ENCODE results near the gene TBL1X. TPM values are rescaled to one million over a fixed set of nuclear protein-coding genes. Genes with fewer than 3 reads are reported as not detected.
A peak's percentile ranks its signal among the peaks of the same experiment; 100 is the strongest.

The TBL1X gene
- total RNA-seq, 2 experiments from 2014 or later = 20.7 to 21.6 TPM

- DNase-seq = no peak
- Mint-ChIP-seq H3K4me3 (no peak overlapping the region), H3K27ac (no peak overlapping the region), H3K9me3 (peaks cover 6% of the 10 kb centered on the region), H3K27me3 (ENCODE audit: low read depth) (no peaks in the 10 kb centered on the region), H3K36me3 (ENCODE audit: low read depth) (peaks cover 36% of the 10 kb centered on the region), H3K4me1 (ENCODE audit: low read depth) (no peaks in the 10 kb centered on the region)
- intact Hi-C loops (cut with micrococcal nuclease) = loop anchor here (10.0 kb wide), 1 partner anchor 646 kb away; no protein-coding TSS in a partner anchor
- CTCF ChIA-PET = no interaction called here
Observed at GRCh38 chrX:9700555-9700954, 235.7 kb downstream of the TBL1X start.

DNA sequence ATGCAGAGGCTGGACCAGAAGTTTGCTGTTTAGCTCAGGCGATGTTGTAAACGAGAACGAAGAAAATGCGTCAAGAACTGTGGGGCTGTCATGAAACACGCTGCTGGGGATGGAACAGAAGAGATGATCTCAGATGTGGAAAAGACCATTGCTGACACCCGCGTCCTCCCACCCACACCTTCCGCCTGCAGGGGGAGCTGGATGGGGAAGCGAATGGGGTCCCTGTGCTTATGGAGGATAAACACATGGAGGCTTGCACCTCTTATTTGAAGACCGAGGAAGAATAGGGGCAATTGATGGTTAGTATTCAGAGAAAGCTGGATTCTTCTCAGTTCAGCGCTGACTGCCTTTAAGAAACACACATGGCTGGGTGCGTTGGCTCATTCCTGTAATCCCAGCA, 236.9 kb downstream of the TBL1X start:
- H3K4me1 Mint-ChIP-seq (ENCODE audit: low read depth) = no peaks in the 10 kb centered on the region
- peaks cover 35% of the 10 kb centered on the region for H3K36me3 Mint-ChIP-seq (ENCODE audit: low read depth)
- no peak overlapping the region for H3K4me3 Mint-ChIP-seq
- no peaks in the 10 kb centered on the region for H3K27me3 Mint-ChIP-seq (ENCODE audit: low read depth)
- CTCF ChIA-PET = no interaction called here
- no peak for DNase-seq
- peaks cover 6% of the 10 kb centered on the region for H3K9me3 Mint-ChIP-seq
- H3K27ac Mint-ChIP-seq = no peak overlapping the region
- intact Hi-C loops (cut with micrococcal nuclease) = loop anchor here (10.0 kb wide), 1 partner anchor 647 kb away; no protein-coding TSS in a partner anchor

DNA sequence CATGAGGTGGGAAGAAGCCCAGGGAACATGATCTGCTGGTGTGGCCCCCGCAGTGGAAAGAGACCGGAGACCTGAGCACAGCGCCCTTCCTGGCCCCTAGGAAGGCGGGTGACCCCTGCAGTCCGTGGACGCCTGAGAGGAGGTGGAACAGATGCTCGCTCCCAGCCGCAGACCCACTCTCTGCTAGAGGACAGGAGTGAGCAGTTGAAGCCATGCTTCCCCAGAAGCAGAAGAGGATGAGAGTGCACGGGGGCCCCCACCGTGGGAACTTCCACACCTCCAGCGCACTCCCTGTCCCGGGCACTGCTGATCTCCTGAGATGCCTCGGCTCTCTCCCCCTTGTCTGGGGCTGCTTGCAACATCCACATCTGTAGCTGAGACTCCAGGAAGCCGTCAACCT, 238.5 kb downstream of the TBL1X start:
- H3K36me3 Mint-ChIP-seq (ENCODE audit: low read depth) = peaks cover 35% of the 10 kb centered on the region
- H3K27me3 Mint-ChIP-seq (ENCODE audit: low read depth) = no peaks in the 10 kb centered on the region
- CTCF ChIA-PET = no interaction called here
- no peak overlapping the region for H3K4me3 Mint-ChIP-seq
- peaks cover 2% of the 10 kb centered on the region for H3K4me1 Mint-ChIP-seq (ENCODE audit: low read depth)
- peaks cover 6% of the 10 kb centered on the region for H3K9me3 Mint-ChIP-seq
- intact Hi-C loops (cut with micrococcal nuclease) = loop anchor here (10.0 kb wide), 1 partner anchor 649 kb away; no protein-coding TSS in a partner anchor
- no peak overlapping the region for H3K27ac Mint-ChIP-seq
- DNase-seq = no peak

DNA sequence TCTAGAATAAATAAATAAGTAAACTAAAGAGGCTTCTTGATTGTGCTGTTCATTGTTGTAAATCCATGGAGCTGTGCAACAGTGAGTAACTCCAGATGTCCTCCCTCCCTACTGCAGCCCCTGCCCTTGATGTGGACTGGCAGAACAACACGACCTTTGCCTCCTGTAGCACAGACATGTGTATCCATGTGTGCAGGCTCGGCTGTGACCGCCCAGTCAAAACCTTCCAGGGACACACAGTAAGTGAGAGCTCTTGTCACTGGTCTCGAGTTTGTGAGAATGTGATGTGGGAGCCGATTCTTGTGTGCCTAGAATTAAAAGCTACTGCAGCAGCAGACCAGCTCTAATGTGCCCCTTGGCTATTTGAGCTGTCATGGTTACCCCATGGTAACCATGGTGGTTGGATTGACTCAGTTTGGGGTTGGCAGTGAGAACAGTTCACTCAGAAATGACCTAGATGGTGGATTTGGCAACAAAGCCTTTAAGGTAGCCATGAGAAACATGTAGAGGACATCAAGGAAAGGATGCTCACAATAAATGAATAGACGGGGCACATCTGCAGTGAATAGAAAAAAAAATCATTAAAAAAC, 240.1 kb downstream of the TBL1X start:
- DNase-seq = no peak
- peaks cover 6% of the 10 kb centered on the region for H3K9me3 Mint-ChIP-seq
- no peaks in the 10 kb centered on the region for H3K27me3 Mint-ChIP-seq (ENCODE audit: low read depth)
- no peak overlapping the region for H3K27ac Mint-ChIP-seq
- intact Hi-C loops (cut with micrococcal nuclease) = loop anchor here (5.0 to 10.0 kb wide), 2 partner anchors 650 to 838 kb away; no protein-coding TSS in a partner anchor
- H3K36me3 Mint-ChIP-seq (ENCODE audit: low read depth) = peaks cover 33% of the 10 kb centered on the region
- peaks cover 7% of the 10 kb centered on the region for H3K4me1 Mint-ChIP-seq (ENCODE audit: low read depth)
- H3K4me3 Mint-ChIP-seq = no peak overlapping the region
- CTCF ChIA-PET = interaction anchor here (1.0 kb wide), 1 partner anchor 886 kb away, joined by 3 read pairs; no protein-coding TSS in a partner anchor

DNA sequence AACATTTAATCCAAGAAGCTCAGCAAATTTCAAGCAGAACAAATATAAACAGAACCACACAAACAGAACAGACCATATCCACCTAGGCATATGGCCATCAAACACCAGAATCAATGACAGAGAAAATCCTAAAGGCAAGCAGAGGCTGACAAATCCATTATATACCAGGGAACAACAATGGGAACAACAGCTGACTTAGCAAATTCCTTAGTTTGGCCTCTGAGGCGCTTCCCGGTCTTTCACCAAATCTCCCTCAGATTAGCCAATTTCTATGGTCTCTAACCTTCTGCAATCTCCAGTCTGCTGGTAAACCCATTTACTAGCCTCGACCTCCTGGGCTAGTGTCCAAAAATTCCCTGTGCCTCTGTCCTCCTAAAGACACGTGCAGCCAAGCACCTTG, 241.6 kb downstream of the TBL1X start:
- DNase-seq = no peak
- CTCF ChIA-PET = no interaction called here
- H3K36me3 Mint-ChIP-seq (ENCODE audit: low read depth) = peaks cover 27% of the 10 kb centered on the region

DNA sequence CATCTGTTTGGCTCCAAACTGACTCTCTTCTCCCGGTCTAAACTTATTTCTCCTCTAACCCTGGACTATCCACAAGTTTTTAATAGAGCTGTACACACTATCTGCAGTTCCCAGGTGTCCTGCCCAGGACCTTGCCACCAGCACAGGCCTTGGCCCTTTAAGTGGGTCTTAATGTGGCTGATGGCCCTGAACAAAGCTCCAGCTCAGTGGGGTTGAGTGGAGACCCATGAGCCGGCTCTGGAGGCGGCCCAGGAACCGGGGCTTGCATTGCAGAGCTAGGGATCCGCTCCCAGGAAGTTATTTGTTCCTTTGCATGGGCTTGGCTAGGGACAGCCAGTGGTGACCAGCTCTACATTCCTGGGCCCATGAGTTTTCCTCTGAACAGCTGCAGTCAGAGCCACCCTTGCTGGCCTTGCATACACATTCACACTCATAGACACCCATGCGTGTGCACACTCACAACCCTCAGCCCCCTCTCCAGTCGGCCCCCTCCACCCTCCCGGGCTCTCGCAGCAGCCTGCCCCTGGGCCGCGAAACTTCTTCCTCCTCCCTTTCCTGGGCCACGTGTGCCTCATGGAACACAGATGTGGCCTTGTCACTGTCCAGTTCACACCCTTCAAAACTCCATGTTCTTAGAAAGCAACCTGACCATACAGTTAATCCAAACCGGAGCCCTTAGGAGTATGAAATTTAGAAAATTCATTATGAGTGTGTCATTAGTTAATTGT, 242.6 kb downstream of the TBL1X start:
- CTCF ChIA-PET = no interaction called here
- Mint-ChIP-seq H3K4me3 (no peak overlapping the region), H3K9me3 (peaks cover 6% of the 10 kb centered on the region), H3K27ac (no peak overlapping the region), H3K27me3 (ENCODE audit: low read depth) (no peaks in the 10 kb centered on the region), H3K36me3 (ENCODE audit: low read depth) (peaks cover 22% of the 10 kb centered on the region), H3K4me1 (ENCODE audit: low read depth) (peaks cover 7% of the 10 kb centered on the region)
- intact Hi-C loops (cut with micrococcal nuclease) = loop anchor here (2.0 to 10.0 kb wide), 3 partner anchors 245 to 840 kb away; no protein-coding TSS in a partner anchor
- DNase-seq = no peak

More for the DNA sequence above, 241.6 kb downstream of the TBL1X start:
- Mint-ChIP-seq H3K27ac (no peak overlapping the region), H3K9me3 (peaks cover 6% of the 10 kb centered on the region), H3K4me1 (ENCODE audit: low read depth) (peaks cover 7% of the 10 kb centered on the region), H3K4me3 (no peak overlapping the region), H3K27me3 (ENCODE audit: low read depth) (no peaks in the 10 kb centered on the region)
- intact Hi-C loops (cut with micrococcal nuclease) = loop anchor here (5.0 to 10.0 kb wide), 2 partner anchors 652 to 839 kb away; no protein-coding TSS in a partner anchor

DNA sequence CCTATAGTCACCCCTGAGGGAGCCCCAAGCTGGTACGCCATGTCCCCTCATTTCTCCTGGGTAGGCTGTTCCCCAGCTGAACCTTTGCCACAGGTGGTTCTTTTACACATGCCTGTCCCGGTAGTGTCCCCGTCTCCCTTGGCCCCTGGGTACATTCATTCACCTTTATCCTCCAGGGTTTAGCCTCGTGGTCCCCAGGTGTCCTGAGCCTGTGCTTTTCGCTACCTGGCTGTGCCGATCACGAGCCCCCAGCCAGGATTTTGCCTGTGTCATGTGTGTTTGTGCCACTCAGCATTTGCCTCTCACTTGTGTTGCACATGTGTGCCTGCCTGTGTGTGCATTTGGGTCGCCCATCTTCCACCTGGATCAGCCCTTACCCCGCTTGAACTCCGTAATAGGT, 243.2 kb downstream of the TBL1X start:
- Mint-ChIP-seq H3K36me3 (ENCODE audit: low read depth) (peaks cover 18% of the 10 kb centered on the region), H3K27ac (no peak overlapping the region), H3K9me3 (peaks cover 6% of the 10 kb centered on the region), H3K27me3 (ENCODE audit: low read depth) (no peaks in the 10 kb centered on the region), H3K4me3 (no peak overlapping the region), H3K4me1 (ENCODE audit: low read depth) (peaks cover 7% of the 10 kb centered on the region)
- DNase-seq = no peak
- CTCF ChIA-PET = interaction anchor here (0.6 kb wide), 2 partner anchors 395 to 889 kb away, joined by 3 to 4 read pairs; no protein-coding TSS in a partner anchor
- intact Hi-C loops (cut with micrococcal nuclease) = loop anchor here (2.0 to 10.0 kb wide), 3 partner anchors 245 to 841 kb away; no protein-coding TSS in a partner anchor

GRCh38 chrX:9708923-9709553, 244.2 kb downstream of the TBL1X start:
- H3K4me3 Mint-ChIP-seq = no peak overlapping the region
- DNase-seq = peak; percentile 78
- no peaks in the 10 kb centered on the region for H3K27me3 Mint-ChIP-seq (ENCODE audit: low read depth)
- CTCF ChIA-PET = interaction anchor here (0.6 kb wide), 1 partner anchor 587 kb away, joined by 3 read pairs; no protein-coding TSS in a partner anchor
- no peak overlapping the region for H3K27ac Mint-ChIP-seq
- intact Hi-C loops (cut with micrococcal nuclease) = loop anchor here (1.0 to 10.0 kb wide), 7 partner anchors 246 to 893 kb away; no protein-coding TSS in a partner anchor
- H3K9me3 Mint-ChIP-seq = peaks cover 4% of the 10 kb centered on the region
- H3K4me1 Mint-ChIP-seq (ENCODE audit: low read depth) = peaks cover 7% of the 10 kb centered on the region
- H3K36me3 Mint-ChIP-seq (ENCODE audit: low read depth) = peaks cover 13% of the 10 kb centered on the region

- no peaks in the 10 kb centered on the region for H3K27me3 Mint-ChIP-seq (ENCODE audit: low read depth)
- DNase-seq = no peak
- CTCF ChIA-PET = no interaction called here
- H3K27ac Mint-ChIP-seq = no peak overlapping the region
- H3K4me3 Mint-ChIP-seq = no peak overlapping the region
- intact Hi-C loops (cut with micrococcal nuclease) = no loop called here
- H3K36me3 Mint-ChIP-seq (ENCODE audit: low read depth) = peaks cover 8% of the 10 kb centered on the region
- no peaks in the 10 kb centered on the region for H3K9me3 Mint-ChIP-seq
- peaks cover 7% of the 10 kb centered on the region for H3K4me1 Mint-ChIP-seq (ENCODE audit: low read depth)
Observed at GRCh38 chrX:9710332-9710731, 245.5 kb downstream of the TBL1X start.

DNA sequence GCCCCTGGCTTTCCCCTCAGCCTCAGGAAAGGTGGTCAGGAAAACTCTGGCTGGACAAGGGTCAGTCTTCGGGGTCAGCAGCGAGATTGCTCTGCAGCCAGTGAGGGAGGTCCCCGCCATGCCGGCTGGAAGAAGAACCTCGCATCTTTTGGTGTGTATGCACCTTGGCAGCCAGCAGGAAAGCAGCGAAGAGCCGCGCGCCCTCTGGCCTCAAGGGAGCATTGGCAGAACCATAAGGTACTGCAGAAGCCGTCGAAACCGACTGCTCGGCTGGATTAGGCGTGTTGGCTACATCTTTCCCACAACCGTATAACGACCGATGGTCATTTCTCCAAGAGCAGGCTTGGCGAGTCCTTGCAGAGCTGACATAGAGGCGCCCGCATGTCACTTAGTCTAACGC, 252.5 kb downstream of the TBL1X start:
- no peak for DNase-seq
- Mint-ChIP-seq H3K27ac (no peak overlapping the region), H3K9me3 (peaks cover 8% of the 10 kb centered on the region), H3K4me3 (no peak overlapping the region), H3K4me1 (ENCODE audit: low read depth) (no peaks in the 10 kb centered on the region), H3K36me3 (ENCODE audit: low read depth) (peaks cover 53% of the 10 kb centered on the region), H3K27me3 (ENCODE audit: low read depth) (no peaks in the 10 kb centered on the region)
- intact Hi-C loops (cut with micrococcal nuclease) = no loop called here
- CTCF ChIA-PET = no interaction called here

GRCh38 chrX:9724711-9725110, 259.9 kb downstream of the TBL1X start:
- peaks cover 25% of the 10 kb centered on the region for H3K36me3 Mint-ChIP-seq (ENCODE audit: low read depth)
- H3K27ac Mint-ChIP-seq = no peak overlapping the region
- H3K4me1 Mint-ChIP-seq (ENCODE audit: low read depth) = no peaks in the 10 kb centered on the region
- DNase-seq = no peak
- CTCF ChIA-PET = no interaction called here
- H3K4me3 Mint-ChIP-seq = no peak overlapping the region
- peaks cover 32% of the 10 kb centered on the region for H3K9me3 Mint-ChIP-seq
- H3K27me3 Mint-ChIP-seq (ENCODE audit: low read depth) = peaks cover 2% of the 10 kb centered on the region
- intact Hi-C loops (cut with micrococcal nuclease) = no loop called here

DNA sequence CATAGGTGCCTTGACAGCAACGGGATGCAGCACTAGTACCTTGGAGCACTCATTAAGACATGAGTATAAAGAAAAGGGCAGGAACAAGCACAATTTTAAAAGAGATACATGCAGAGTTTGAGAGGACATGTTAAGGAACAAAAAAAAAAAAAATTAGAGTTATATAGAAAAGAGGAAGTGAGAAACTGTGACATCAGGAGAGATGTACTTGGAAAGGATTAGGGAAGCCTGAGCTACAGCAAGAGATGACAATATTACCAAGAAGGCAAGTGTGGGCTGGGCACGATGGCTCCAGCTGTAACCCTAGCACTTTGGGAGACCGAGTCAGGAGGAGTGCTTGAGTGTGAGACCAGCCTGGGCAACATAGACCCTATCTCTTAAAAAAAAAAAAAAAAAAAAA, 263.4 kb downstream of the TBL1X start:
- intact Hi-C loops (cut with micrococcal nuclease) = no loop called here
- H3K4me1 Mint-ChIP-seq (ENCODE audit: low read depth) = no peaks in the 10 kb centered on the region

More for the DNA sequence above, 263.4 kb downstream of the TBL1X start:
- no peak overlapping the region for H3K4me3 Mint-ChIP-seq
- DNase-seq = no peak
- H3K36me3 Mint-ChIP-seq (ENCODE audit: low read depth) = peaks cover 4% of the 10 kb centered on the region
- H3K9me3 Mint-ChIP-seq = peaks cover 18% of the 10 kb centered on the region
- H3K27ac Mint-ChIP-seq = no peak overlapping the region
- CTCF ChIA-PET = no interaction called here
- peaks cover 2% of the 10 kb centered on the region for H3K27me3 Mint-ChIP-seq (ENCODE audit: low read depth)

All from activated naive CD4-positive, alpha-beta T cell treated with anti-CD3 and anti-CD28 coated beads for 36 hours (primary cell).